GM23338 (cell line): Measurements from ENCODE around the gene PNKP.
A peak's percentile ranks its signal among the peaks of the same experiment; 100 is the strongest.

ENCODE experiments used
- CTCF ChIP-seq, 2 experiments: fragments of 200-600 bp in 1 of 2; sonication (generic) in 1 of 2; conservative IDR thresholded peaks; 2 replicates each; pipeline versions ENCODE4 v1.5.1 to v1.6.1; 2016 to 2017; ENCODE audit warnings: antibody characterized with exemption in 2 of 2, low read depth in 2 of 2, mild to moderate bottlenecking in 2 of 2, moderate library complexity in 1 of 2
- POLR2AphosphoS5 ChIP-seq: IDR thresholded peaks from 2 replicates; pipeline ENCODE4 v1.6.1; 2016; ENCODE audit warnings: antibody characterized with exemption, low read depth

- no peak for TF ChIP-seq CTCF (conservative IDR thresholded peaks at IDR 0.05; ENCODE audit: low read depth in 2 of 2)
- TF ChIP-seq POLR2AphosphoS5: peak; percentile 71
Measured at GRCh38 chr19:49875857-49876421, 8.6 kb upstream of the PNKP start.
